Natural killer cell (primary cell): Measurements from ENCODE around the gene GTF2IRD1. TPM values are rescaled to one million over a fixed set of nuclear protein-coding genes. Genes with fewer than 3 reads are reported as not detected.
A peak's percentile ranks its signal among the peaks of the same experiment; 100 is the strongest.
"Not testable (repeated sequence)": the region's sequence is repeated elsewhere in the genome, so short reads cannot be mapped to it uniquely, and the experiment has no call there.

Source experiments
- ATAC-seq, 3 donors: fragments of 150-1000 bp in 2 of 3; fragments of 200-7000 bp in 1 of 3; cut with Tn5 transposase; 1 replicate in 1 of 3; 2 replicates in 2 of 3; pipeline ENCODE4 v1.10.0; 2021; ENCODE audit warnings: mild to moderate bottlenecking in 2 of 3, moderate library complexity in 2 of 3
- DNase-seq, 2 donors: peaks; one replicate each; pipeline versions ENCODE4 v3.0.0 to v3.0.0-alpha.2; 2013 to 2021; ENCODE audit warnings: mixed read lengths in 1 of 2
- H3K27ac ChIP-seq: one replicate; pipeline ENCODE4 v1.5.1; 2013; ENCODE audit warnings: mild to moderate bottlenecking, low read length
- H3K27me3 ChIP-seq: one replicate; pipeline ENCODE4 v1.6.1; 2013; ENCODE audit warnings: low read length; ENCODE audit not compliant: control insufficient read depth, insufficient read depth
- H3K36me3 ChIP-seq: one replicate; pipeline ENCODE4 v1.6.1; 2013; ENCODE audit warnings: low read length; ENCODE audit not compliant: control insufficient read depth, insufficient read depth
- H3K4me1 ChIP-seq: one replicate; pipeline ENCODE4 v1.6.1; 2013; ENCODE audit warnings: low read length; ENCODE audit not compliant: control insufficient read depth, insufficient read depth
- H3K4me3 ChIP-seq: one replicate; pipeline ENCODE4 v1.5.1; 2013; ENCODE audit warnings: low read length
- H3K9me3 ChIP-seq: one replicate; pipeline ENCODE4 v1.6.1; 2013; ENCODE audit warnings: low read length; ENCODE audit not compliant: control insufficient read depth, insufficient read depth
- H3K27ac Mint-ChIP-seq, 2 donors: one replicate each; pipeline ENCODE4 v1.8.0; 2022; ENCODE audit warnings: mild to moderate bottlenecking in 2 of 2, mixed read lengths in 2 of 2, moderate library complexity in 1 of 2
- H3K27me3 Mint-ChIP-seq, 2 donors: one replicate each; pipeline ENCODE4 v1.8.0; 2022; ENCODE audit warnings: low read depth in 2 of 2, mixed read lengths in 2 of 2
- H3K36me3 Mint-ChIP-seq: one replicate; pipeline ENCODE4 v1.8.0; 2022; ENCODE audit warnings: mixed read lengths
- H3K4me1 Mint-ChIP-seq, 2 donors: one replicate each; pipeline ENCODE4 v1.8.0; 2022; ENCODE audit warnings: mixed read lengths in 2 of 2
- H3K4me3 Mint-ChIP-seq: one replicate; pipeline ENCODE4 v1.8.0; 2022; ENCODE audit warnings: mild to moderate bottlenecking, moderate library complexity, mixed read lengths
- H3K9me3 Mint-ChIP-seq, 2 donors: one replicate each; pipeline ENCODE4 v1.8.0; 2022; ENCODE audit warnings: mixed read lengths in 2 of 2
- WGBS: methylation state at CpG from one replicate; pipeline ENCODE4 v1.1.7; 2013; ENCODE audit warnings: missing lambda C conversion rate; ENCODE audit not compliant: insufficient coverage; 5-methylcytosine and 5-hydroxymethylcytosine counted together
- intact Hi-C: fragments of 100-400 bp; cut with micrococcal nuclease; formaldehyde crosslinking; loops from one replicate; pipeline ENCODE4 v1.14.2; 2022
- total RNA-seq, 4 donors: library from RNA; stranded (reverse); fragments of 120-200 nt in 1 of 4; gene quantifications; one replicate each; pipeline versions ENCODE4 v1.2.3 to v1.2.4, GENCODE V29; 2013 to 2022
- TF ChIP-seq, protein P1 (sequence below): fragments of 200-600 bp; IDR thresholded peaks from one replicate; pipeline ENCODE4 v1.8.0; 2022; ENCODE audit warnings: antibody characterized with exemption

The GTF2IRD1 gene
- total RNA-seq, 3 donors from 2014 or later (not counting 1 experiment from before 2014, with no cell fraction given), result not detected

DNA sequence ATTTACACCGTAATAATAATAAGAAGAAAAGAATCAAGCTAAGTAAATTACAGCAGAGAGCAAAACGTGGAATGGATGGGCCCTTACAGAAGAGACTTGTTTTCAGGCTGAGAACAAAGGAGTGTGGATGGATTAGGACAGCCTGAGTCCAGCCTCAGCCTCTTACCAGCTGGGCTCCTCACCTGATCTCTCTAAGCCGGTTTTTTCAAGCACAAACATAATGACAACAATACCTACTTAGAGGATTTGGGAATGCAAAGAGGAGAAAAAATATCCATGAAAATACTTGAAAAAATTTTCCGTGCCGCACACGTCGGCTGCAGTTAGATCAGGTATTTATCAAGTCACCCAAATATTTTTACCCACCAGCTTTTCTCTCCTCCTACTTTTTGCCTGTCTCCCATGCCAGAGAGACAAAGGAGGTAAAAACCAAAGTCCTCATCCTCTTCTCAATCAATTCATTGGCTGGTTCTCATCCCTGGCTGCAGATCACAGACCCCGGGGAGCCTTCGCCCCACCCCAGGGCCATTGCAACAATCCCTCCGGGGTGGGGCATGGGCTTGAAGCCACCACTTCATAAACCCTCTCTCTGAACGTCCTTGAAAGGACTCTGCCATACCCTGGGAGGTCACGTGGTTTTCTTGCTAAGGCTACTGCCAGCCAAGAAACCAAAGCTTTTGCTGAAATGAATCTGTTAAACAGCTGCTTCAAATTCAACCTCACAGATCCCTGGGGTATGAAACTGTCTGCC lies 174.1 kb downstream of the GTF2IRD1 start:
- H3K27me3 Mint-ChIP-seq, result no peaks in the 10 kb centered on the region
- H3K27ac ChIP-seq, result no peak overlapping the region
- H3K4me1 Mint-ChIP-seq, result no peaks in the 10 kb centered on the region
- DNase-seq (no peak), ATAC-seq (no peak)
- H3K4me3 ChIP-seq, result no peak overlapping the region
- intact Hi-C loops, result no loop called here
- no peaks in the 10 kb centered on the region for H3K36me3 ChIP-seq
- TF ChIP-seq, protein P1, sequence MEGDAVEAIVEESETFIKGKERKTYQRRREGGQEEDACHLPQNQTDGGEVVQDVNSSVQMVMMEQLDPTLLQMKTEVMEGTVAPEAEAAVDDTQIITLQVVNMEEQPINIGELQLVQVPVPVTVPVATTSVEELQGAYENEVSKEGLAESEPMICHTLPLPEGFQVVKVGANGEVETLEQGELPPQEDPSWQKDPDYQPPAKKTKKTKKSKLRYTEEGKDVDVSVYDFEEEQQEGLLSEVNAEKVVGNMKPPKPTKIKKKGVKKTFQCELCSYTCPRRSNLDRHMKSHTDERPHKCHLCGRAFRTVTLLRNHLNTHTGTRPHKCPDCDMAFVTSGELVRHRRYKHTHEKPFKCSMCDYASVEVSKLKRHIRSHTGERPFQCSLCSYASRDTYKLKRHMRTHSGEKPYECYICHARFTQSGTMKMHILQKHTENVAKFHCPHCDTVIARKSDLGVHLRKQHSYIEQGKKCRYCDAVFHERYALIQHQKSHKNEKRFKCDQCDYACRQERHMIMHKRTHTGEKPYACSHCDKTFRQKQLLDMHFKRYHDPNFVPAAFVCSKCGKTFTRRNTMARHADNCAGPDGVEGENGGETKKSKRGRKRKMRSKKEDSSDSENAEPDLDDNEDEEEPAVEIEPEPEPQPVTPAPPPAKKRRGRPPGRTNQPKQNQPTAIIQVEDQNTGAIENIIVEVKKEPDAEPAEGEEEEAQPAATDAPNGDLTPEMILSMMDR, result no peak
- no peaks in the 10 kb centered on the region for H3K36me3 Mint-ChIP-seq
- H3K4me3 Mint-ChIP-seq, result no peak overlapping the region
- no peaks in the 10 kb centered on the region for H3K9me3 Mint-ChIP-seq
- H3K27me3 ChIP-seq, result no peaks in the 10 kb centered on the region
- H3K27ac Mint-ChIP-seq, result no peak overlapping the region
- no peaks in the 10 kb centered on the region for H3K4me1 ChIP-seq
- 66% methylated on average over 11 of the region's 12 CpGs for WGBS
- H3K9me3 ChIP-seq, result no peaks in the 10 kb centered on the region

- WGBS, result 89% methylated on average over 8 of the region's 8 CpGs
- intact Hi-C loops, result no loop called here
- TF ChIP-seq, protein P1, result no peak
- no peak for DNase-seq
- H3K9me3 ChIP-seq, result no peaks in the 10 kb centered on the region
- H3K4me1 Mint-ChIP-seq, result no peaks in the 10 kb centered on the region
- no peaks in the 10 kb centered on the region for H3K27me3 Mint-ChIP-seq
- H3K36me3 ChIP-seq, result no peaks in the 10 kb centered on the region
- no peaks in the 10 kb centered on the region for H3K36me3 Mint-ChIP-seq
- H3K27me3 ChIP-seq, result no peaks in the 10 kb centered on the region
- ATAC-seq, result no peak
- H3K27ac ChIP-seq, result no peak overlapping the region
- H3K4me3 Mint-ChIP-seq, result no peak overlapping the region
- no peaks in the 10 kb centered on the region for H3K9me3 Mint-ChIP-seq
- H3K4me3 ChIP-seq, result no peak overlapping the region
- H3K4me1 ChIP-seq, result no peaks in the 10 kb centered on the region
- no peak overlapping the region for H3K27ac Mint-ChIP-seq
Measured at GRCh38 chr7:74632505-74632904, 178.8 kb downstream of the GTF2IRD1 start.

DNA sequence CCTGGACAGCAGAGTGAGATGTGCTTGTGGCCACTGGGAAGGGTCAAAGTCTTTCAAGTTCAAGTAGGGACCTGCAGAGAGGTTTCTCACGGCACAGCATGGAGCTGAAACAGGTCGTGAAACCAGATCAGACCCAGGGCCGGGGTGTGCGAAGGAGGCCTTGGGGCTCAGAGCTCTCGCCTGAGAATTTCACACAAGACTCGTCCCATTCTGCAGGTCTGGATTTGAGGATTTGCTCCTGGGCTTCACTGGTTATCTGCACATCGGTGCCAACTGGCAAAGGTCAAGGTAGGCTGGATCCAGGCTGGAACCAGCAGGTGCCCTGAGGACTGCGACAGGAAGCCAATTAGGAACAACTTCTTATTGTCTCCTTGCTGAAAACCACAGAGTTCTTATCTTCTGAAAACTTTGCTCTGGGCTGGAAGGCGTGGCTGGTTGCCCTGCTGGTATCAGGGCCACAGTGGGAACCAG lies 179.8 kb downstream of the GTF2IRD1 start:
- no peaks in the 10 kb centered on the region for H3K4me1 Mint-ChIP-seq
- Histone ChIP-seq H3K4me3 (no peak overlapping the region), H3K27me3 (no peaks in the 10 kb centered on the region), H3K4me1 (no peaks in the 10 kb centered on the region), H3K36me3 (no peaks in the 10 kb centered on the region), H3K9me3 (no peaks in the 10 kb centered on the region), H3K27ac (no peak overlapping the region)
- H3K9me3 Mint-ChIP-seq, result no peaks in the 10 kb centered on the region
- H3K36me3 Mint-ChIP-seq, result no peaks in the 10 kb centered on the region
- no peaks in the 10 kb centered on the region for H3K27me3 Mint-ChIP-seq
- H3K4me3 Mint-ChIP-seq, result no peak overlapping the region
- ATAC-seq, result no peak
- TF ChIP-seq, protein P1, result no peak
- no peak overlapping the region for H3K27ac Mint-ChIP-seq
- WGBS, result 77% methylated on average over 9 of the region's 9 CpGs
- intact Hi-C loops, result no loop called here
- DNase-seq, result no peak

DNA sequence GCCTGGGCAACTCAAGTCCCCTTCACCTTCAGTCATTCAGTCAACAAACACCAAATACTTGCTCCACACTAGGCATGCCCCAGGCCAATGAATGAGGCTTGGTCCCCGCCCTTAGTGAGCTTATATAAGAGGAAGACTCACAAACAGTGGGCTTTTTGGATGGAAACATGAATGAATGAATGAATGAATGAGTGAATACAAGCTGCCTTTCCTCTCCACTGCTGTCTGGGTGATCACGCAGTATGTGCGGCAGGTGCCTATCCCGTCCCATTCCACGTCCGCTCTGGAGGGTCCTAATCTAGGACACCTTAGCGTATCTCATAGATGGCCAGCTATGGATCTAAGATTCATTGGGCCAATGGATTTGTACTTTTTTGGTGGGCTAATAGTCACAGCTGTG lies 184.0 kb downstream of the GTF2IRD1 start:
- Histone ChIP-seq H3K27ac (no peak overlapping the region), H3K4me3 (no peak overlapping the region), H3K36me3 (no peaks in the 10 kb centered on the region), H3K9me3 (no peaks in the 10 kb centered on the region), H3K27me3 (no peaks in the 10 kb centered on the region), H3K4me1 (no peaks in the 10 kb centered on the region)
- TF ChIP-seq, protein P1, result no peak
- DNase-seq (no peak), ATAC-seq (no peak)
- Mint-ChIP-seq H3K4me3 (no peak overlapping the region), H3K27me3 (peaks cover 0 to 2% of the 10 kb centered on the region in 2 donors), H3K36me3 (no peaks in the 10 kb centered on the region), H3K4me1 (no peaks in the 10 kb centered on the region), H3K9me3 (no peaks in the 10 kb centered on the region), H3K27ac (no peak overlapping the region)
- 97% methylated on average over 7 of the region's 7 CpGs for WGBS
- intact Hi-C loops, result no loop called here

DNA sequence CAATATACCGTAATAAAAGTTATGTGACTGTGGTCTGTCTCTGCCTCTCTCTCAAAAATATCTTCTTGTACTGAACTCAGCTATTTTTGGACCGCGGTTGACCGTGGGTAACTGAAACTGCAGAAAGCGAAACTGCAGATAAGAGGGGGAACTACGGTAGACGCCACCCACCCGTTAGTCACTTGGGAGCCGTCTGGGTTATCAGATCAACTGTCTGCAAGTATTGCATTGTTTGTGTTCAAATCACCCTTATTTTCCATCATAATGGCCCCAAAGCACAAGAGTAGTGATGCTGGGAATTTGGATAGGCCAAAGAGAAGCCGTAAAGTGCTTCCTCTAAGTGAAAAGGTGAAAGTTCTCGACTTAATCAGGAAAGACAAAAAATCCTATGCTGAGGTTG lies 196.3 kb downstream of the GTF2IRD1 start:
- H3K27me3 ChIP-seq, H3K36me3 ChIP-seq, H3K27me3 Mint-ChIP-seq, H3K9me3 ChIP-seq, H3K4me1 ChIP-seq, intact Hi-C loops, H3K36me3 Mint-ChIP-seq, H3K9me3 Mint-ChIP-seq: not testable (repeated sequence)
- Histone ChIP-seq H3K27ac (peak overlapping the region; percentile 82), H3K4me3 (peak overlapping the region; percentile 34)
- Mint-ChIP-seq H3K4me3 (peak overlapping the region; percentile 86), H3K27ac (peak overlapping the region; percentile 86 to 95), H3K4me1 (peaks cover 13 to 14% of the 10 kb centered on the region in 2 donors)
- peak; percentile 94 to 99 (median 98) for ATAC-seq
- peak; percentile 64 to 82 for DNase-seq
- 0% methylated on average over 8 of the region's 11 CpGs for WGBS
